ENCODE measurements around the gene MRPS21. TPM values are rescaled to one million over a fixed set of nuclear protein-coding genes. Genes with fewer than 3 reads are reported as not detected.
"Not testable (repeated sequence)": the region's sequence is repeated elsewhere in the genome, so short reads cannot be mapped to it uniquely, and the experiment has no call there.

MRPS21 gene
- total RNA-seq, 1 donor from 2014 or later: 45.9 TPM

DNA sequence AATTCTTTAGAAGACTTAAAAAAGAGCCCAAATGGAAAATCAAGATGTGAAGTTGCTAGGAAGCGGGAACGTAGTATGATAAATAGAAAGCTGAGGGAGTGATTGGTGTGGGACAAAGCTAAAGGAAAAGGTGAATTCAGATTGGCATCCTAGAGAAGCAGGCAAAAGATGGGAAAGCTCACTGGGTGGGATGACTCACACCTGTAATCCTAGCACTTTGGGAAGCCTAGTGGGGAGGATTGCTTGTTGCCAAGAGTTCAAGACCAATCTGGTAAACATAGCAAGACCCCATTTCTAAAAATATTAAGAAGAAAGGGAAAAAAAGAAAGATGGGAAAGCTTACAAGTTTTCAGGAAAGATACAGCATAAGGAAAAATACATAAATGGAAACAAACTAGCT is 1.8 kb downstream of the MRPS21 start:
- TF ChIP-seq CTCF (IDR thresholded peaks at IDR 0.05): no peak
- Histone ChIP-seq H3K27me3 (ENCODE audit: low read depth) (no peaks in the 10 kb centered on the region), H3K4me3 (no peak overlapping the region), H3K36me3 (peaks cover 52% of the 10 kb centered on the region), H3K9me3 (no peaks in the 10 kb centered on the region), H3K4me1 (peaks cover 6% of the 10 kb centered on the region), H3K27ac (no peak overlapping the region)
- DNase-seq: no peak
- no peak for ATAC-seq
- intact Hi-C loops (cut with DNase I): no loop called here

DNA sequence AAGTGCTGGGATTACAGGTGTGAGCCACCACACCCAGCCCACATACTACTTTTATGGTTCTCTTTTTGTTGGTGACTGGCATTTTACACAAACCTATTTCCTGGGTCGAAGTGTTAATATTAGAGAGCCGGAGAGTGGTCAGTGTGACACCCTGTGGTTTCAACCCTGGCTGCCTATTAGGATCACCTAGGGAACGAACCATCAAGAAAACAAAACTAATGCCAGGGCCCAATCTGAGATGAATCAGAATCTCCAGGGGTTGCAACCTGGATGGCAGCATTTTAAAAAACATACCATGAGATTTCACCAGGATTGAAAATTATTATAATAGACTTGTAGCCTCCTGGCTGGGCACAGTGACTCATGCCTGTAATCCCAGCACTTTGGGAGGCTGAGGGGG is 6.1 kb downstream of the MRPS21 start:
- H3K36me3 ChIP-seq: peaks cover 88% of the 10 kb centered on the region
- H3K27ac ChIP-seq: no peak overlapping the region
- H3K4me3 ChIP-seq: no peak overlapping the region
- H3K27me3 ChIP-seq (ENCODE audit: low read depth): no peaks in the 10 kb centered on the region
- ATAC-seq (no peak), DNase-seq (no peak)
- no peaks in the 10 kb centered on the region for H3K9me3 ChIP-seq
- H3K4me1 ChIP-seq: no peaks in the 10 kb centered on the region
- no peak for TF ChIP-seq CTCF (IDR thresholded peaks at IDR 0.05)
- intact Hi-C loops (cut with DNase I): no loop called here

GRCh38 chr1:150302338-150302737 is 8.7 kb downstream of the MRPS21 start:
- no peaks in the 10 kb centered on the region for H3K27me3 ChIP-seq (ENCODE audit: low read depth)
- H3K9me3 ChIP-seq: no peaks in the 10 kb centered on the region
- H3K36me3 ChIP-seq: peaks cover 87% of the 10 kb centered on the region
- no peak for TF ChIP-seq CTCF (IDR thresholded peaks at IDR 0.05)
- no peaks in the 10 kb centered on the region for H3K4me1 ChIP-seq
- intact Hi-C loops (cut with DNase I): no loop called here
- no peak overlapping the region for H3K4me3 ChIP-seq
- DNase-seq (no peak), ATAC-seq (peak in 1 of 2 donors; percentile 16)
- no peak overlapping the region for H3K27ac ChIP-seq

DNA sequence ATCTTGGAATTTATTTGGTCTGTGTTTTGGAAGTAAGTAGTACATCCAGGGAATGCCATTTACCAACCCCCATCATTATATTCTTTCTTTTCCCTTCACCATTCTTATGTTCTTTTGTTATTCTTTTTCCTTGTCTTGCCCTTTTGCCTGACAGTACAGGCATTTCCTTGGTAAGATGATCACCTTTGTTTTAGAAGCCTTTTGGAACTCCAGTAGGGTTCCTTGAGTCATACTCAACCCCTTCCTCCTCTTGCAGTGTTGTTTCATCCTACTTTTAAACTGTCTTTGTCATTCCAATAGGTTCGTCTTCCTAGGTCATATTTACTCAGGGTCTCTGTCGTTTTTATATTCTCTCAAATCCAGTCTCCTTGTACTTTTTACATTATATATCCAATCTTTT is 9.2 kb downstream of the MRPS21 start:
- no peaks in the 10 kb centered on the region for H3K27me3 ChIP-seq (ENCODE audit: low read depth)
- H3K9me3 ChIP-seq: no peaks in the 10 kb centered on the region
- intact Hi-C loops (cut with DNase I): no loop called here
- no peak overlapping the region for H3K4me3 ChIP-seq
- no peak overlapping the region for H3K27ac ChIP-seq
- ATAC-seq (no peak), DNase-seq (no peak)
- H3K4me1 ChIP-seq: no peaks in the 10 kb centered on the region
- peaks cover 87% of the 10 kb centered on the region for H3K36me3 ChIP-seq
- no peak for TF ChIP-seq CTCF (IDR thresholded peaks at IDR 0.05)

- DNase-seq; H3K4me3 ChIP-seq; H3K4me1 ChIP-seq; H3K9me3 ChIP-seq; H3K27me3 ChIP-seq (ENCODE audit: low read depth); intact Hi-C loops (cut with DNase I); H3K27ac ChIP-seq; ATAC-seq: not testable (repeated sequence)
- H3K36me3 ChIP-seq: peaks cover 37% of the 10 kb centered on the region
Observed at GRCh38 chr1:150308585-150308984, 14.9 kb downstream of the MRPS21 start.

DNA sequence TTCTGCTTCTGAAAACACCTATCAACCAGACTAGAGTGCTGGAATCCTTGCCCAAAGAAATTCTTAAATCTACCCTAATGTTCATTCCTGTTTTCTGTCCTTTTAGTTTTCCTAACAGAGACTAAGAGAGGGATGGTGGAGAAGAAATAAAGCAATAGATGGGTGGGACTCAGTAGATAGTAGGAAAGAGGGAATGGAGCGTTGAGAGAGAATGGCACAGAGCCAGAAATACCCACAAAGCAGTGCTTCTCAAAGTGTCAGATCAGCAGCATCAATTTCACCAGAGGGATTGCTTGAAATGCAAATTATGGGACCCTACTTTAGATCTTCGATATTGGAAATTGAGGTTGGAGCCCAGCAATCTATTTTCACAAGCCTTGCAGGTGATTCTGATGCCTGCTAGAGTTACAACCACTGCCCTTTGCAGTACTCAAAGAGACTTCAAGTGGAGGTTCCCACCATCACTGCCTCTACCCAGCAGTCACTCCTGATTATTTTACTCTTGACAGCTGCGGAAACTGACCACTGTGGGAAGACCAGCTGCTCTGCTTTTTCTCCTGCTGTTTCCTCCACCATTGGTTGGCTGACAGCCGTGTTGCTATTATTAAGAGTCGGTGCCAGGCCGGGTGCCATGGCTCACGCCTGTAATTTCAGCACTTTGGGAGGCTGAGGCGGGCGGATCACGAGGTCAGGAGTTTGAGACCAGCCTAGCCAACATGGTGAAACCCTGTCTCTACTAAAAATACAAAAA is 16.3 kb downstream of the MRPS21 start:
- H3K4me3 ChIP-seq: no peak overlapping the region
- no peaks in the 10 kb centered on the region for H3K9me3 ChIP-seq
- TF ChIP-seq CTCF (IDR thresholded peaks at IDR 0.05): no peak
- H3K27me3 ChIP-seq (ENCODE audit: low read depth): no peaks in the 10 kb centered on the region
- no peak for DNase-seq
- peaks cover 29% of the 10 kb centered on the region for H3K36me3 ChIP-seq
- H3K27ac ChIP-seq: no peak overlapping the region
- intact Hi-C loops (cut with DNase I): no loop called here
- H3K4me1 ChIP-seq: no peaks in the 10 kb centered on the region
- ATAC-seq: no peak

All from lower lobe of right lung (tissue), 2 donors.